SK-N-SH treated with all-trans-retinoic acid at 6 μM for 48 hours (cell line): ENCODE results near the gene ANKRD44.
A peak's percentile ranks its signal among the peaks of the same experiment; 100 is the strongest.

Experiments
- ATAC-seq: fragments of 200-7000 bp; cut with Tn5 transposase; 3 replicates; pipeline ENCODE4 v1.9.1; 2020; ENCODE audit warnings: mild to moderate bottlenecking, moderate library complexity
- ARNTL ChIP-seq: fragments of 450-650 bp; formaldehyde crosslinking; IDR thresholded peaks from 2 replicates; pipeline ENCODE4 v1.5.0; 2020; ENCODE audit warnings: low read depth, mild to moderate bottlenecking, moderate library complexity, borderline replicate concordance
- BACH2 ChIP-seq: fragments of 250-450 bp; sonication (Bioruptor Pico); IDR thresholded peaks from 2 replicates; pipeline ENCODE4 v1.9.0; 2021; ENCODE audit warnings: mild to moderate bottlenecking, borderline replicate concordance
- CSDC2 ChIP-seq: fragments of 250-450 bp; sonication (Bioruptor Pico); IDR thresholded peaks from 2 replicates; pipeline ENCODE4 v1.5.0; 2020; ENCODE audit warnings: mild to moderate bottlenecking, moderate library complexity
- CSRNP3 ChIP-seq: fragments of 250-450 bp; sonication (Bioruptor Pico); IDR thresholded peaks from 2 replicates; pipeline ENCODE4 v1.5.1; 2021; ENCODE audit warnings: mild to moderate bottlenecking, moderate library complexity
- ESRRG ChIP-seq: fragments of 250-450 bp; sonication (Bioruptor Pico); IDR thresholded peaks from 2 replicates; pipeline ENCODE4 v1.6.1; 2021; ENCODE audit warnings: mild to moderate bottlenecking
- GLIS3 ChIP-seq: fragments of 250-450 bp; sonication (Bioruptor Pico); IDR thresholded peaks from 2 replicates; pipeline ENCODE4 v1.5.0; 2020; ENCODE audit warnings: mild to moderate bottlenecking, moderate library complexity
- ISL1 ChIP-seq: fragments of 250-450 bp; sonication (Bioruptor Pico); IDR thresholded peaks from 2 replicates; pipeline ENCODE4 v2.1.2; 2022; ENCODE audit warnings: mild to moderate bottlenecking, moderate library complexity
- OSR1 ChIP-seq: fragments of 250-450 bp; sonication (Bioruptor Pico); IDR thresholded peaks from 2 replicates; pipeline ENCODE4 v1.8.0; 2022; ENCODE audit warnings: moderate library complexity, mild to moderate bottlenecking, inconsistent platforms
- PPARA ChIP-seq: fragments of 250-450 bp; sonication (Bioruptor Pico); IDR thresholded peaks from 2 replicates; pipeline ENCODE4 v1.5.0; 2020; ENCODE audit warnings: mild to moderate bottlenecking, borderline replicate concordance
- RARB ChIP-seq: fragments of 250-450 bp; sonication (Bioruptor Pico); IDR thresholded peaks from 2 replicates; pipeline ENCODE4 v1.8.0; 2021; ENCODE audit warnings: mild to moderate bottlenecking, moderate library complexity
- TCF4 ChIP-seq: fragments of 250-450 bp; sonication (Bioruptor Pico); IDR thresholded peaks from 2 replicates; pipeline ENCODE4 v1.8.0; 2021; ENCODE audit warnings: mild to moderate bottlenecking, moderate library complexity, borderline replicate concordance
- TOX ChIP-seq: fragments of 250-450 bp; sonication (Bioruptor Pico); IDR thresholded peaks from 2 replicates; pipeline ENCODE4 v1.8.0; 2021; ENCODE audit warnings: mild to moderate bottlenecking, moderate library complexity, borderline replicate concordance
- ZC3H10 ChIP-seq: fragments of 250-450 bp; sonication (Bioruptor Pico); IDR thresholded peaks from 2 replicates; pipeline ENCODE4 v1.5.1; 2021; ENCODE audit warnings: mild to moderate bottlenecking, moderate library complexity
- ZFP3 ChIP-seq: fragments of 250-450 bp; sonication (Bioruptor Pico); IDR thresholded peaks from 2 replicates; pipeline ENCODE4 v1.5.0; 2020; ENCODE audit warnings: mild to moderate bottlenecking, moderate library complexity
- ZFP30 ChIP-seq: fragments of 450-650 bp; formaldehyde crosslinking; IDR thresholded peaks from 2 replicates; pipeline ENCODE4 v1.5.0; 2022; ENCODE audit warnings: mild to moderate bottlenecking, moderate library complexity
- ZNF565 ChIP-seq: fragments of 450-650 bp; formaldehyde crosslinking; conservative IDR thresholded peaks from 2 replicates; pipeline ENCODE4 v1.5.0; 2020; ENCODE audit warnings: low read depth, mild to moderate bottlenecking, moderate library complexity
- ZNF70 ChIP-seq: fragments of 450-650 bp; formaldehyde crosslinking; IDR thresholded peaks from 2 replicates; pipeline ENCODE4 v1.5.0; 2020; ENCODE audit warnings: mild to moderate bottlenecking, moderate library complexity
- ZNF8 ChIP-seq: fragments of 450-650 bp; formaldehyde crosslinking; IDR thresholded peaks from 2 replicates; pipeline ENCODE4 v1.5.0; 2020; ENCODE audit warnings: mild to moderate bottlenecking, moderate library complexity
- TF ChIP-seq, protein P1 (sequence below): fragments of 250-450 bp; sonication (Bioruptor Pico); IDR thresholded peaks from 2 replicates; pipeline ENCODE4 v1.8.0; 2020; ENCODE audit warnings: mild to moderate bottlenecking, moderate library complexity, borderline replicate concordance
- TF ChIP-seq, protein P2 (sequence below): fragments of 250-450 bp; sonication (Bioruptor Pico); IDR thresholded peaks from 2 replicates; pipeline ENCODE4 v1.8.0; 2021; ENCODE audit warnings: low read depth, mild to moderate bottlenecking, moderate library complexity, borderline replicate concordance

The ANKRD44 gene

DNA sequence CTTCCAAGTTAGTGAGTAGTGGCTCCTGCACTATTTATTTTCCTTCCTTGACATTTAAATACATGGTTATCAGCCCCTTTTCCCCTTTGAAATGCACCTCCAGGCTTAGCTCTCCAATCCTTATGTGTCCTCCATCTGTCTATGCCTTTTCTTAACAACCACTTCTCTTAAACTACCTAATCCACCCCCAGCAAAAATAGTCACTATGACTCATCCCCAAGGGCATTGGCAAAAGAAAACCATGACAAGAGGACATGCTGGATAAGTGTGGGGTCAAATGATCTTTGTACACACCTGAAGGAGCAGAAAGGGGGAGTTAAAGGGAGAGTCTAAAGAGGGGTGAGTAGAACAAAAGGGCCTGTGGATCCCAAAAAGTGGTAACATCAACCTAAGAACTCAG lies 127.2 kb downstream of the ANKRD44 start:
- TF ChIP-seq, protein P1, sequence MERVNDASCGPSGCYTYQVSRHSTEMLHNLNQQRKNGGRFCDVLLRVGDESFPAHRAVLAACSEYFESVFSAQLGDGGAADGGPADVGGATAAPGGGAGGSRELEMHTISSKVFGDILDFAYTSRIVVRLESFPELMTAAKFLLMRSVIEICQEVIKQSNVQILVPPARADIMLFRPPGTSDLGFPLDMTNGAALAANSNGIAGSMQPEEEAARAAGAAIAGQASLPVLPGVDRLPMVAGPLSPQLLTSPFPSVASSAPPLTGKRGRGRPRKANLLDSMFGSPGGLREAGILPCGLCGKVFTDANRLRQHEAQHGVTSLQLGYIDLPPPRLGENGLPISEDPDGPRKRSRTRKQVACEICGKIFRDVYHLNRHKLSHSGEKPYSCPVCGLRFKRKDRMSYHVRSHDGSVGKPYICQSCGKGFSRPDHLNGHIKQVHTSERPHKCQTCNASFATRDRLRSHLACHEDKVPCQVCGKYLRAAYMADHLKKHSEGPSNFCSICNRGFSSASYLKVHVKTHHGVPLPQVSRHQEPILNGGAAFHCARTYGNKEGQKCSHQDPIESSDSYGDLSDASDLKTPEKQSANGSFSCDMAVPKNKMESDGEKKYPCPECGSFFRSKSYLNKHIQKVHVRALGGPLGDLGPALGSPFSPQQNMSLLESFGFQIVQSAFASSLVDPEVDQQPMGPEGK = no peak
- TF ChIP-seq TCF4 (CRISPR knock-in tag) (no peak), OSR1 (no peak), CSRNP3 (CRISPR knock-in tag) (no peak), ESRRG (CRISPR knock-in tag) (no peak)
- TF ChIP-seq, protein P2, sequence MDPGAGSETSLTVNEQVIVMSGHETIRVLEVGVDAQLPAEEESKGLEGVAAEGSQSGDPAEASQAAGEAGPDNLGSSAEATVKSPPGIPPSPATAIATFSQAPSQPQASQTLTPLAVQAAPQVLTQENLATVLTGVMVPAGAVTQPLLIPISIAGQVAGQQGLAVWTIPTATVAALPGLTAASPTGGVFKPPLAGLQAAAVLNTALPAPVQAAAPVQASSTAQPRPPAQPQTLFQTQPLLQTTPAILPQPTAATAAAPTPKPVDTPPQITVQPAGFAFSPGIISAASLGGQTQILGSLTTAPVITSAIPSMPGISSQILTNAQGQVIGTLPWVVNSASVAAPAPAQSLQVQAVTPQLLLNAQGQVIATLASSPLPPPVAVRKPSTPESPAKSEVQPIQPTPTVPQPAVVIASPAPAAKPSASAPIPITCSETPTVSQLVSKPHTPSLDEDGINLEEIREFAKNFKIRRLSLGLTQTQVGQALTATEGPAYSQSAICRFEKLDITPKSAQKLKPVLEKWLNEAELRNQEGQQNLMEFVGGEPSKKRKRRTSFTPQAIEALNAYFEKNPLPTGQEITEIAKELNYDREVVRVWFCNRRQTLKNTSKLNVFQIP (CRISPR knock-in tag) = no peak
- ATAC-seq = no peak

DNA sequence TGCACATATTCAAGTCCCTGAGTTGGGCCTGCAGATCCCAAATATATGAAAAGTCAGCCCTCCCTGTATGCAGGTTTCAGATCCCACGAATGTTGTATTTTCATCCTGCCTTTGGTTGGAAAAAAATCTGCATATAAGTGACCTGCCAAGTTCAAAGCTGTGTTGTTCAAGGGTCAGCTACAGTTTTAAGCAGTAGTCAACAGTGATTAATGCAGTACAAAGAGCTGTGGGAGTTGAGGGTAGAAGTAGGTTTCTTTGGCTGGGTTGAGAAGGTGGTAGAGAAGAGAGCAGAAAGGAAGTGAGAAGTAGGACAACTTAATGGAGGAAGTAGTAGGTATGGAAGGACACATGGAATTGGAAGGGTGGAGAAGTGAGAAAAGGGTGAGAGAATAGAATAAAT lies 127.9 kb downstream of the ANKRD44 start:
- TF ChIP-seq ZNF70 (CRISPR knock-in tag) = no peak
- no peak for TF ChIP-seq ESRRG (CRISPR knock-in tag)
- TF ChIP-seq, protein P1 = no peak
- no peak for TF ChIP-seq BACH2 (CRISPR knock-in tag)
- TF ChIP-seq CSRNP3 (CRISPR knock-in tag) = no peak
- no peak for TF ChIP-seq ARNTL (CRISPR knock-in tag)
- TF ChIP-seq GLIS3 (CRISPR knock-in tag) = no peak
- no peak for TF ChIP-seq OSR1
- TF ChIP-seq ZNF8 (CRISPR knock-in tag) = no peak
- TF ChIP-seq ISL1 = no peak
- ATAC-seq = no peak

GRCh38 chr2:197181491-197181890 lies 129.1 kb downstream of the ANKRD44 start:
- no peak for TF ChIP-seq CSDC2 (CRISPR knock-in tag)
- no peak; the same call in 2 of the 3 replicates for ATAC-seq

GRCh38 chr2:197179744-197180498 lies 130.7 kb downstream of the ANKRD44 start:
- ATAC-seq = peak; percentile 80
- TF ChIP-seq ZNF565 (CRISPR knock-in tag) (0 out of 2 replicates have a peak, but pooled peaks have one; percentile 7), ESRRG (CRISPR knock-in tag) (no peak), OSR1 (no peak), CSRNP3 (CRISPR knock-in tag) (no peak), TCF4 (CRISPR knock-in tag) (peak; percentile 88), RARB (CRISPR knock-in tag) (no peak), ZC3H10 (CRISPR knock-in tag) (no peak), ZNF70 (CRISPR knock-in tag) (peak; percentile 81), CSDC2 (CRISPR knock-in tag) (no peak), ZFP30 (no peak), ISL1 (peak; percentile 32), ZFP3 (0 out of 2 replicates have a peak, but pooled peaks have one; percentile 22), PPARA (peak; percentile 35; the same call in 1 of the 2 replicates), TOX (CRISPR knock-in tag) (no peak), BACH2 (CRISPR knock-in tag) (peak; percentile 13; the same call in 1 of the 2 replicates), ARNTL (CRISPR knock-in tag) (no peak), ZNF8 (CRISPR knock-in tag) (no peak)
- TF ChIP-seq, protein P1 = no peak
- TF ChIP-seq, protein P2 (CRISPR knock-in tag) = no peak
